Measurements from ENCODE around the gene SMURF1. TPM values are rescaled to one million over a fixed set of nuclear protein-coding genes. Genes with fewer than 3 reads are reported as not detected.

The SMURF1 gene
- total and polyA plus RNA-seq, 2 experiments from 2014 or later, result 11.9 to 24.5 TPM

- Histone ChIP-seq H3K4me3 (no peak overlapping the region), H3K27me3 (no peaks in the 10 kb centered on the region), H3K27ac (no peak overlapping the region), H3K4me1 (ENCODE audit: low read depth) (no peaks in the 10 kb centered on the region), H3K36me3 (peaks cover 58% of the 10 kb centered on the region), H3K9me3 (ENCODE audit: low read depth) (no peaks in the 10 kb centered on the region)
- no peak for TF ChIP-seq CTCF (IDR thresholded peaks at IDR 0.05; ENCODE audit: low read depth, low read length)
- no peak for DNase-seq (ENCODE audit: low read depth in 1 of 2, low spot score in 1 of 2)
Observed at GRCh38 chr7:99016196-99016595, 127.7 kb downstream of the SMURF1 start.

- no peak for DNase-seq (ENCODE audit: low read depth in 1 of 2, low spot score in 1 of 2)
- no peaks in the 10 kb centered on the region for H3K27me3 ChIP-seq
- no peak overlapping the region for H3K4me3 ChIP-seq
- H3K4me1 ChIP-seq (ENCODE audit: low read depth), result no peaks in the 10 kb centered on the region
- no peak for TF ChIP-seq CTCF (IDR thresholded peaks at IDR 0.05; ENCODE audit: low read depth, low read length)
- H3K36me3 ChIP-seq, result peaks cover 51% of the 10 kb centered on the region
- no peak overlapping the region for H3K27ac ChIP-seq
- no peaks in the 10 kb centered on the region for H3K9me3 ChIP-seq (ENCODE audit: low read depth)
Observed at GRCh38 chr7:99014113-99014985, 129.6 kb downstream of the SMURF1 start.

- H3K27ac ChIP-seq, result no peak overlapping the region
- peaks cover 55% of the 10 kb centered on the region for H3K36me3 ChIP-seq
- DNase-seq (ENCODE audit: low read depth in 1 of 2, low spot score in 1 of 2), result no peak
- no peak overlapping the region for H3K4me3 ChIP-seq
- no peak for TF ChIP-seq CTCF (IDR thresholded peaks at IDR 0.05; ENCODE audit: low read depth, low read length)
- H3K9me3 ChIP-seq (ENCODE audit: low read depth), result no peaks in the 10 kb centered on the region
- H3K27me3 ChIP-seq, result no peaks in the 10 kb centered on the region
- peaks cover 7% of the 10 kb centered on the region for H3K4me1 ChIP-seq (ENCODE audit: low read depth)
Observed at GRCh38 chr7:99013266-99014112, 130.4 kb downstream of the SMURF1 start.

- H3K27me3 ChIP-seq, result no peaks in the 10 kb centered on the region
- no peak for TF ChIP-seq CTCF (IDR thresholded peaks at IDR 0.05; ENCODE audit: low read depth, low read length)
- peaks cover 7% of the 10 kb centered on the region for H3K4me1 ChIP-seq (ENCODE audit: low read depth)
- no peak overlapping the region for H3K27ac ChIP-seq
- H3K36me3 ChIP-seq, result peaks cover 55% of the 10 kb centered on the region
- DNase-seq (ENCODE audit: low read depth in 1 of 2, low spot score in 1 of 2), result no peak
- no peaks in the 10 kb centered on the region for H3K9me3 ChIP-seq (ENCODE audit: low read depth)
- H3K4me3 ChIP-seq, result no peak overlapping the region
Observed at GRCh38 chr7:99012722-99013121, 131.2 kb downstream of the SMURF1 start.

- Histone ChIP-seq H3K4me1 (ENCODE audit: low read depth) (peaks cover 7% of the 10 kb centered on the region), H3K27me3 (no peaks in the 10 kb centered on the region), H3K4me3 (no peak overlapping the region), H3K9me3 (ENCODE audit: low read depth) (no peaks in the 10 kb centered on the region), H3K27ac (no peak overlapping the region), H3K36me3 (peaks cover 58% of the 10 kb centered on the region)
- no peak for TF ChIP-seq CTCF (IDR thresholded peaks at IDR 0.05; ENCODE audit: low read depth, low read length)
- no peak for DNase-seq (ENCODE audit: low read depth in 1 of 2, low spot score in 1 of 2)
Observed at GRCh38 chr7:99011706-99012404, 132.1 kb downstream of the SMURF1 start.

Data from cardiac muscle cell (in vitro differentiated cells and primary cell).